Measurements from ENCODE around the gene C1QL2. TPM values are rescaled to one million over a fixed set of nuclear protein-coding genes. Genes with fewer than 3 reads are reported as not detected.
A peak's percentile ranks its signal among the peaks of the same experiment; 100 is the strongest.

Gene C1QL2
- total and polyA plus RNA-seq, 10 donors = not detected

DNA sequence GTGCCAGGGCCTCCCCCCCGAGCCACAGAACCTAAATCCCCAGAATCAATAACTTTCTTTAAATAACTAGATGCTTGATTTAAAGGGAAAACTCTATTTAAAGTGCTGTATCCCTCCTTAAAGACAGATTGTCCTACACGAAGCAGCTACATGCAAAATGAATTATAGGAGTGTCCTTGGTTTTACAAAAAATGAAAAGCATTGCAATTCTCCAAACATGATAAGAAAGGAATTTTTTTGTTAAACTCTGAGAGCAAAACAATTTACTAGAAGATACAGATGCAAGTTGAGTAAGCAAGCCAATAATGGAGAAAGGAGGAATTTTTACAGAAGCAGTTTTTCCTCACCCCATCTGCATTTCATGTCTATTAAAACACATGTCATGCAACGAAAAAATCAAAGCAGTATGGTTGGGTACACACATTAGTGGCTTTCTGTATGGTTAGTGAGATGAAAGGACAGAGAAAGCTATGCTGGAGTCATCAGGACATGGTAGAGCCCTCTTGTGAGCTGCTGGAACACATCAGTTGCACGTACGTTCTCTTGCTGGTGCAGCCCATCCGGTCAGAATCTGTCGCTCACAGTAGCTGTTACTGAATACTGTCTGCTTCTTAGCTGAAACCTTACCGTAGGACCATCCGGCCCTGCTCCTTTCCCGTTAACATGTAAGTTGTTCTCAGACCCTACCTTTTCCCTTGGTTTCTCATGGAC, 39.1 kb upstream of the C1QL2 start:
- 59 to 84% (median 74%) methylated on average over 10 of the region's 10 CpGs for WGBS, 5 donors
- Histone ChIP-seq H3K27ac (no peak overlapping the region), H3K9me3 (no peaks in the 10 kb centered on the region), H3K4me1 (peaks cover 0 to 9% (median 1%) of the 10 kb centered on the region in 6 donors), H3K27me3 (replicated peaks in 1 of 7) (peaks cover 0 to 53% (median 0%) of the 10 kb centered on the region in 7 donors), H3K36me3 (no peaks in the 10 kb centered on the region), H3K4me3 (no peak overlapping the region)
- DNase-seq = no peak
- TF ChIP-seq POLR2AphosphoS5 (IDR thresholded peaks at IDR 0.05) (no peak), POLR2A (IDR thresholded peaks at IDR 0.05) (no peak)
- TF ChIP-seq, protein P1, sequence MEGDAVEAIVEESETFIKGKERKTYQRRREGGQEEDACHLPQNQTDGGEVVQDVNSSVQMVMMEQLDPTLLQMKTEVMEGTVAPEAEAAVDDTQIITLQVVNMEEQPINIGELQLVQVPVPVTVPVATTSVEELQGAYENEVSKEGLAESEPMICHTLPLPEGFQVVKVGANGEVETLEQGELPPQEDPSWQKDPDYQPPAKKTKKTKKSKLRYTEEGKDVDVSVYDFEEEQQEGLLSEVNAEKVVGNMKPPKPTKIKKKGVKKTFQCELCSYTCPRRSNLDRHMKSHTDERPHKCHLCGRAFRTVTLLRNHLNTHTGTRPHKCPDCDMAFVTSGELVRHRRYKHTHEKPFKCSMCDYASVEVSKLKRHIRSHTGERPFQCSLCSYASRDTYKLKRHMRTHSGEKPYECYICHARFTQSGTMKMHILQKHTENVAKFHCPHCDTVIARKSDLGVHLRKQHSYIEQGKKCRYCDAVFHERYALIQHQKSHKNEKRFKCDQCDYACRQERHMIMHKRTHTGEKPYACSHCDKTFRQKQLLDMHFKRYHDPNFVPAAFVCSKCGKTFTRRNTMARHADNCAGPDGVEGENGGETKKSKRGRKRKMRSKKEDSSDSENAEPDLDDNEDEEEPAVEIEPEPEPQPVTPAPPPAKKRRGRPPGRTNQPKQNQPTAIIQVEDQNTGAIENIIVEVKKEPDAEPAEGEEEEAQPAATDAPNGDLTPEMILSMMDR (IDR thresholded peaks at IDR 0.05 in 8 of 11, conservative IDR thresholded peaks at IDR 0.05 in 3 of 11) = no peak
- intact Hi-C loops (cut with DNase I; ENCODE audit: low total_unique reads) = no loop called here

DNA sequence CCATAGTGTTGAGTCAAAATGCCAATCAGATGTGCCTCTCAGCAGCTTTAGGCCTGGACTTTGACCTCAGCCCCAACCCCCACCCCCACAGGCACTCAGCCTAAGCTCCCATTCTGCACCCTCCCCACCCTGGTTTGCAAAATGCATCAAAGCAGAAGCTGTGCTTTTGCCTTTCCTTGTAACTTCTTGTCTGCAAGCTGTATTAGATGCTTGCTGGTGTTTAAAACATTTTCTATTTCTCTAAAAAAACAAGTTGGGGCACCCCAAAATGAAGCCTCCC, 38.5 kb upstream of the C1QL2 start:
- DNase-seq = no peak
- no peak for TF ChIP-seq POLR2AphosphoS5 (IDR thresholded peaks at IDR 0.05)
- TF ChIP-seq, protein P1 (IDR thresholded peaks at IDR 0.05 in 8 of 11, conservative IDR thresholded peaks at IDR 0.05 in 3 of 11) = no peak
- no peak for TF ChIP-seq POLR2A (IDR thresholded peaks at IDR 0.05)
- Histone ChIP-seq H3K9me3 (no peaks in the 10 kb centered on the region), H3K27me3 (replicated peaks in 1 of 7) (peaks cover 0 to 53% (median 0%) of the 10 kb centered on the region in 7 donors), H3K27ac (no peak overlapping the region), H3K36me3 (no peaks in the 10 kb centered on the region), H3K4me1 (peaks cover 0 to 9% (median 1%) of the 10 kb centered on the region in 6 donors), H3K4me3 (no peak overlapping the region)
- intact Hi-C loops (cut with DNase I; ENCODE audit: low total_unique reads) = no loop called here

DNA sequence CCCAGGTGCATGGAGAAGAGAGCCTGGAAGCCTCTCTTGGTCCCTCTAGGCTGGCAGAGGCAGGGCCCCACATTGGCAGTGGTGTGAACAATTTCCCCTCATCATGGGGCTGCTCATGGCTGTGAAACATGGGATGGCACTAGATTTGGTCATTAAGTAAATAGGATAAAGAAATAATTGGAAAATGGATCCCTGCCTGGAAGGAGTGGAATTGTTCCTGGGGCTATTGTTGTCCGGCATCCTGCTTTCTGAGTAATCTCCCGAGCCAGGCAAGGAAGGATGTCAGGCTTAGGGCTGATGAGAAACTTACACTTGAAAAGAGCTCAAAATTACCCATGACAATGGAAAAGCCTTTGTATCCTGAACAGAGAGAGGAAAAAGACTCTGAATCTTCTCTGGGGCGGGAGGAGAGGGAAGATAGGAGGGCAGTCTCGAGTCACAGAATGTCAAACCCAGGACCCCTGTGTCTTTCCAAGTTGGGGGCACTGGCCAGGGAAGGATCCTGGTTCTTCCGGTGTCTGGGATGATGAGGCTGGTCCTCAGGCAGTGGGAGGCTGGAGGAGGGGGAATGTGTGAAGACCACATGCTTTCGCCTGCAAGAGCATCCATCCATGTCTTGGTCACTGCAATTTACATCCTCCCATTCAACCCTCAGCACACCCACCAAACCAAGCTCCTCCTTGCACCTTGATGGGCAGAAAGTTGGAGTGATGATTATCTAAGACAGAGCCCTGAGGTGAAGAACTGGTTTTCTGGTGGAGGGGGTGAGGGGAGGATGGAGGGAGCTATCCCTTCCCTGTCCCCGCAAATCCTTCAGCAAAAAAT, 38.0 kb upstream of the C1QL2 start:
- peaks cover 0 to 53% (median 0%) of the 10 kb centered on the region in 7 donors for H3K27me3 ChIP-seq (replicated peaks in 1 of 7)
- 61 to 76% (median 72%) methylated on average over 7 of the region's 7 CpGs for WGBS, 5 donors
- TF ChIP-seq POLR2AphosphoS5 (IDR thresholded peaks at IDR 0.05) (no peak), POLR2A (IDR thresholded peaks at IDR 0.05) (no peak)
- TF ChIP-seq, protein P1 (IDR thresholded peaks at IDR 0.05 in 8 of 11, conservative IDR thresholded peaks at IDR 0.05 in 3 of 11) = no peak
- peaks cover 0 to 9% (median 1%) of the 10 kb centered on the region in 6 donors for H3K4me1 ChIP-seq
- no peak overlapping the region for H3K4me3 ChIP-seq
- DNase-seq = peak; percentile 25
- no peak overlapping the region for H3K27ac ChIP-seq
- no peaks in the 10 kb centered on the region for H3K36me3 ChIP-seq
- H3K9me3 ChIP-seq = no peaks in the 10 kb centered on the region
- intact Hi-C loops (cut with DNase I; ENCODE audit: low total_unique reads) = no loop called here

DNA sequence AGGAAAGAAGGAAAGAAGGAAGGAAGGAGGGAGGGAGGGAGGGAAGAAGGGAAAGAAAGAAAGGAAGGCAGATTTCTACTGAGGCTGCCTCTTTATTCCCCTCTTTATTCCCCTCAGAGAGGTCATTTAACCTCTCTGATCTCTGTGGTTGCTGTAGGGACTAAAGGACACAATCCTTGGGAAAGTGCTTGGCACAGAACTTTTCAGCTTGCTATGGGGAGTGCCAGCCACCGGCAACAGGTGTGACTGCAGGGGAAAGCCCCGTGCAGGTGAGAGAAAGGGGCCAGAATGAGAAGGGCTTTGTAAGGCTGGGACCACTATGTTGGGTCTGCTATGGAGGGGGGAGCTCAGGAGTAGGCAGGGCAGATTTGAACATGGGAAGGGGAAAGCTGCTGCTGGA, 37.3 kb upstream of the C1QL2 start:
- Histone ChIP-seq H3K27me3 (replicated peaks in 1 of 7) (peaks cover 0 to 50% (median 0%) of the 10 kb centered on the region in 7 donors), H3K27ac (no peak overlapping the region), H3K36me3 (no peaks in the 10 kb centered on the region), H3K4me3 (no peak overlapping the region), H3K4me1 (peaks cover 0 to 9% (median 1%) of the 10 kb centered on the region in 6 donors), H3K9me3 (no peaks in the 10 kb centered on the region)
- no peak for TF ChIP-seq POLR2AphosphoS5 (IDR thresholded peaks at IDR 0.05)
- TF ChIP-seq, protein P1 (IDR thresholded peaks at IDR 0.05 in 8 of 11, conservative IDR thresholded peaks at IDR 0.05 in 3 of 11) = no peak
- no peak for TF ChIP-seq POLR2A (IDR thresholded peaks at IDR 0.05)
- peak; percentile 21 for DNase-seq
- 12 to 50% (median 39%) methylated on average over 2 of the region's 2 CpGs for WGBS, 5 donors
- intact Hi-C loops (cut with DNase I; ENCODE audit: low total_unique reads) = no loop called here

All from spleen (tissue), 11 donors.